ENCODE measurements around the gene RAB34.
A peak's percentile ranks its signal among the peaks of the same experiment; 100 is the strongest.

RAB34 gene

GRCh38 chr17:28710861-28711722 lies 6.6 kb downstream of the RAB34 start:
- peak; percentile 85 for DNase-seq

GRCh38 chr17:28707339-28707720 lies 10.3 kb downstream of the RAB34 start:
- no peak for DNase-seq

DNA sequence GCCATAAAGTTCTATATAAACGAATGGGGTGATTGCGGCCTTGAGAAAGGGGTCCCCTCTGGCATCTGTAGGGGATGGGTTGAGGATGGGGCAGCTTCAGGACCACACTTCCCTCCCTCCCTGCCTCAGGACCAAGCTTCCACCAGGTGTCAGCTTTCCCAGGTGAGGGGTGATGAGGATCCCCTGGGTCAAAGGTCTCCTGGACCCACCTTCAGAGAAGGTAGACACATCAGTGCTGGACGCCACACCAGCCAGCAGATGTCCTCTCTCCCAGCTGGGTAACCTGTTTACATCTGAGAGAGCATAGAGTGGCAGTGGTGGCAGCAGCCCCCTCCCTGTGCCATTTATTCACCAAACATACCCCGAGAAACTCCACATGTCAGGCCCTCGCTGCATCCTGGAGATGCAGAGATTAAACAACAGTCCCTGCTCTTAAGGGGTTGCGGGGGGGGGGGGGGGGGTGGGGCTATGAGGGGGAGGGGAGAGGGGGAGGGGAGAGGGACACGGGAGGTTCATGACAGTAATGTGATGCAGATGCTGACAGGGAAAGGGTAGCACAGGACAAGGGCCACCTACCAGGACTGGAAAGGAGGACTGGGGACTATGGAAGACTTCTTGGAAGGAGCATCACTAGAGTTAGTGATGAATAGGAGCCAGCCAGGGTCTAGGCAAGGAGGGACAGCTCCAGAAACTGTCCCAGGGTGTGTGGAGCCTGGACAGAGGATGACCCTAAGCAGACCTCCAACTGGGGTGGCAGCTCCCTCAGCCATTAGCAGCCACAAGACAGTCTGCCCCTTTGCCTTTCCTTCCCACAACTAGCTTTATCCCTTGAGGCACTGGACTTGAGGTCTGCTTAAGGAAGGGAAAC lies 11.0 kb downstream of the RAB34 start:
- DNase-seq: no peak

- DNase-seq: no peak
These were observed 11.8 kb downstream of the RAB34 start for GRCh38 chr17:28705728-28706334.

DNA sequence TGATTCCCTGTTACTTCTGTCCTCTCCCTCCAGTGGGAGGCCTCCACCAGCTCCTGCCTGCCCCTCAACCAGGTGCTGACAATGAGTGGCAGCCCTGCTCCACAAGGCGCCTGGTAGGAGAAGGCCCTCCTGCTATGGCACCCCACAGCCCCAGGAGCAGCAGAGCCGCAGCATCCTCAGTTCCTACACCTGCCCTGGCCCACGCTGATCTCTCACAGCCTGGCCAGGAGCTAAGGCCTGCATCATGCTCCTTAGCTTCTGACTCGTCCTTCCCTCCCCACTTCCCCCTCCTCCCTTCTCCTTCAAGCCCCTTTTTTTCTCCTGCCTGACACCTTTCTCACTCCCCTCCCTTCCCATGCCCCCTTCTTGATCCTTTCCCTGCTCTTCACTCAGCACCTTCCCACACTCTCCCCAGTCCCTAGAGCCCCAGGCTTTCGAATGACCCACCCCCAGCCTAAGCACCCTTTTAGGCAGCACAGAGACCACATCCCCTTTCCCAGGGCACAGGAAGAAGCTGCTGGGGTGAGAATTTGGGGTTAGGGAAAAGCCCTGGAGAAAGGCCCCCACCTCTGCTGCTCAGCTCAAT lies 12.5 kb downstream of the RAB34 start:
- DNase-seq: no peak

DNA sequence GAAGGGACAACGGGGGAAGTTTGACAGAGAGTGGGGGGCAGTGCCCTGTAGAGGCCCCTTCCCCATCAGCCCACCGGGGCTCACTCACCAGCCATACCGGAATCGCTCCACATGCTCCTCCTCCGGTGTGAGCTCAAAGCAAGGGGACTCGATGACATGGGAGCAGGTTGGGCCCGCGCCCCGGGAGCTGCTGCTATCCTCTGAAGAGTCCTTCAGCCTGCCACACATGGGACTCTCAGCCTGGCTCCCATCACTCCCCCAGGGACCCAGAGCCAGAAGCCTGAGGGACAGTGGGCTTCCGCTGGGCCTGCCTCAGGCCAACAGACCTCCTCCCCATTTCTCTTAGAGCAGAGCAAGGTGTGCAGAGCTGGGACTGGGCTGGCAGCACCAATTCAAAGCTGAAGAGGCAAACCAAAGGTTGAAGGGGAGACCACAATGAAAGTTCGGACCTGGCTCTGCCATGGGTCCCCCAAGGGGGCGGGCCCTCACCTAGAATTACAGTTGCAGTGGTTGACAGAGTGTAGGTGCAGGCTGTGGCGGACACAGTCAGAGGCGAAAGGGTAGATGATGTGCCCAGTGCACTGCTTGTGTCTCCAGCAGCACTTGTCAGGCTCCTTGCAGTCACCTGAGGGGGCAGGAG lies 13.3 kb downstream of the RAB34 start:
- no peak for DNase-seq

DNA sequence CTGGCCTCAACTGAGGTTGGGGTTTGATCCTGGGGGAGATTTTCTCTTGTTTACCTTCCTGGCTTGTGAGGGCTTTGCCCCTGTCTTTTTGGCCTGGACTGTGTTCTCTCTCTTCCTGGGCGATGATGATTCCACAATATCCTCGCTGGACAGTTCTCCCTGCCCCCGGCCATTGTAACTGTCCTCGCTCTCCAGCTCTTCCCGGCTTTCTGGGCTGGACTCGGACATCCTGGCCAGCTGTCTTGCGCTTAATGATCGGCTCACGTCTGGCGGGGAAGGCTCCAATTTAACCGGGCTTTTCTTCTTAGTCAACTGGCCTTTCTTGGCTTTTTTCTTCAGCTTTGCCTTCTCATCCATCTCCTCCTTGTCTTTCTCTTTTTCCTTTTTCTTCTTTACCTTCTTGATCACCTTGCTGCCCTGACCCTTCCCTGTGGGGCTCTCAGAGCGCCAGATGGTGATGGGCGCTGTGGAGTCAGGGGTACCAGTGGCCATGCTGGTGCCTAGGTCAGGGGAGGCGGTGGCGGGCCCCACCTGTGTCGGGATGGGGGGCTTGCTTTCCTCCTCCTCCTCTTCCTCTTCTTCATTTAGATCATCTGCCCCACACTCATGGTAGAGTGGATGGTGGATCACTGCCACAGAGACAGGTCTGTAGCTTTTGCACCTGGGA lies 14.0 kb downstream of the RAB34 start:
- DNase-seq: no peak

DNA sequence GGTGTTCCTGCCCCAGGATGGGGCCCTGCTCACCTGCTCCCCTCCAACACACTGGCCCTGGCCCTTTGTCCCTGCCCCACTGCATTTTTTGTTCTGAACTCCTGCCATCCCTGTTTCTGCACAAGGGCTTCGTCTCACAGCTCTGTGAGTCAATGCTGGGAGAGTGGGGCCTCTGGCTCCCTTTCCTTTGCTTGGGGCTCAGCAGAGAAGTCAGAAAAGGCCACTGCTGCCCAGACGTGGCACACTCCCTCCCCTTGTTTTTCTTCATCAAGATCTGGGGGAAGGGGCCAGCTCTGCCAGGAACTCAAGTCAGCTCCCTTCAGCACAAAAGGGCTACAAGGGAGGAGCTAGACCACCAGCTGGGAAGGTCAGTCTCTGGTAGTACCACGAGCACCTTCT lies 14.9 kb downstream of the RAB34 start:
- DNase-seq: no peak

GRCh38 chr17:28702026-28702751 lies 15.5 kb downstream of the RAB34 start:
- no peak for DNase-seq

DNA sequence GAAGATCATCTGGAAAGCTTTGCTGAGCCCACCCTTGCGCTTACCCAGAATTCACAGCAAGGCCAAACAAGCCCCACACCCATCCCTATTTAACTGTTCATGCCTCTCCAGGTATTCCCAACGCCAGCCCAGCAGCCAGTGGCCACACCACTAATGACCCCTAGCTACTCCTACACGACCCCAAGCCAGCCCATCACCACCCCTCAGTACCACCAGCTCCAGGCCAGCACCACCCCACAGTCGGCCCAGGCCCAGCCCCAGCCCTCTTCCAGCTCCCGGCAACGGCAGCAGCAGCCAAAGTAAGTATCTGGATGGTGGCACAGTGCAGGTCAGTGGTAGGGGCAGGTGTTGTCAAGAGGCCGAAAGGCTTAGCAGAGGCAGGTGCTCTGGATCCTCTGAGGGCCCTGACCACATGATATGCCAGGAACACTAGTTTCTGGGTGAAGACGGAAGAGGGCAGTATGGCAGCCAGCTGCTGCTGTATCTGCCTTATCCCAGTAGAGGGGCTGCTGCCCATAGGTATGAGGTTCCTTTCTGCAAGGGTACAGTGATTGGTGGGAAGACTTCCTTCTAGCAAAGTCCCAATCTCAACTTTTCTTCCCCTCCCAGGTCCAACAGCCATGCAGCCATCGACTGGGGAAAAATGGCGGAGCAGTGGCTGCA lies 16.7 kb downstream of the RAB34 start:
- DNase-seq: no peak

DNA sequence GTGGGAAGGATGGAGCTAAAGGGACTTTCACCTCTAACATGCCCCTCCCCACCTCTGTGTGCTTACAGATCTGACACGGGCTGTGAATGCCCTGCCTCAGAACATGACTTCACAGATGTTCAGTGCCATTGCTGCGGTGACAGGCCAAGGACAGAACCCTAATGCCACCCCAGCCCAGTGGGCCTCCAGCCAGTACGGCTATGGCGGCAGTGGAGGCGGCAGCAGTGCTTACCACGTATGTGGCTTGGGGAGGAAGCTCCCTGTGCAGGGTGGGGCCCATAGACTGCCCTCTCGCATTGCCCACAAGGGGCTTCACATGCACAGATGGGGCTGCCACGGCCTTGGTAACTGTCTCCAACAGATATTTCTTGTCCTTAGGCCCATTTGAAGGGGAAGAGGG lies 17.4 kb downstream of the RAB34 start:
- no peak for DNase-seq

DNA sequence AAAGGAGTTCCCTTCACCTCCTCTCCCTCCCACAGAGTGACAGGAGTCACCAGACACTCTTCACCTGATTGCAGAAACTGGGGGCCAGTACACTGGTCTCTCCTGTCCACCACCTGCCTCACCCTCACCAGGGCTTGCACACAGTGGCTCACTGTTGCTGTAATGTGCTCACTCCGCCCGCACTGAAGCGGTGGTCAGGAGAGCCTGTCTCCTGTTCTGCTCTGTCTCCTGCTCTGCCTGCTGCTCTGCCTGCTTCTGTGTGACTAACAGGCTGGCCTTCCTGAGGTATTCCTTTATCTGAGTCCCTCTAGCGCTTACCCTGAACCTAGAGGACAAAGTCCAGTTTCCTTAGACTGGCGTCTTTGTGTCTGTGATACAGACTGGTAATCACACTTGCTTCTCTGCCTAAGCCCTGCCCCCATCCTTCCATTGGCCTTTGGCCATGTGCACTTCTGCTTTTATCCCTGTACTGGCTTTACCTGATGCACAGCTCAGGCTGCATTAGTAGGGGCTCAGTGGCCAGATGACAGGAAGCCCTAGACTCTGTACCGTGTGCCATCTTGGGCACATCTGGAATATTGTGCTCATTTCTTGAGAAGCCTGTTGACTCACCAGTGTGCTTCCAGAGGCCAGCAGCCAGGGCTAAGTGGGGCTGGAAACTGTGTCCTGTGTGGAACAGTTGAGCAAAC lies 19.3 kb downstream of the RAB34 start:
- no peak for DNase-seq

GRCh38 chr17:28693869-28694268 lies 23.8 kb downstream of the RAB34 start:
- DNase-seq: no peak

GRCh38 chr17:28689011-28689410 lies 28.7 kb downstream of the RAB34 start:
- no peak for DNase-seq

DNA sequence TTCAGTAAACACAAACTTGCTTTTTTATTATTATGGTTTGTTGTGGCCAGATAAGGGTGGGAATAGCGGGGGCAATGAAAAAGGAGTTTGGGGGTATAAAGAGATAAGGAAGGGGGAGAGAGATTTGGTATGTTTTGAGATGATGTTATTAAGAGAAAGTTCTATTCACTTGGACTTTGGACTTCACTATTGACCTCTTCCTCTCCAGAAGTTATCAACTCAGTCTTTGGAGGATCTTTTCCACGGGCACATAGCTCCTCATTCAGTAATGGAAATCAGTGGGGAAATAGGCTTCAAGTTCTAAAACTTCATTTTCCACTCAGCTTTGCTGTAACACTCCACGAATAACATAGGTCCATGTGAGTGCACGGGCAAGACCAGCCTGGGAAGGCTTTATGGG lies 29.2 kb downstream of the RAB34 start:
- no peak for DNase-seq

- no peak for DNase-seq
These were observed 31.4 kb downstream of the RAB34 start for GRCh38 chr17:28686296-28686695.

DNA sequence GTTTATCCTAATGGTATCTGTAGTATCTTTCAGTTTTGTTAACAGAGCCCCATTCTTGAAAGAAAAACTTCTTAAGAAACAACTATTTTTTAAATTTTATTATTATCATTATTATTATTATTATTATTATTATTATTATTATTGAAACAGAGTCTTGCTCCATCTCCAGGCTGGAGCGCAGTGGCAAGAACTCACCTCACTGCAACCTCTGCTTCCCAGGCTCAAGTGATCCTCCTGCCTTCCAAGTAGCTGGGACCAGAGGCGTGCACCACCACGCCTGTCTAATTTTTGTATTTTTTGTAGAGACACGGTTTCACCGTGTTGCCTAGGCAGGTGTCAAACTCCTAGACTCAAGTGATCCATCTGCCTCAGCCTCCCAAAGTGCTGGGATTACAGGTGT lies 32.3 kb downstream of the RAB34 start:
- DNase-seq: no peak

GRCh38 chr17:28684963-28685362 lies 32.7 kb downstream of the RAB34 start:
- peak; percentile 10 for DNase-seq

DNA sequence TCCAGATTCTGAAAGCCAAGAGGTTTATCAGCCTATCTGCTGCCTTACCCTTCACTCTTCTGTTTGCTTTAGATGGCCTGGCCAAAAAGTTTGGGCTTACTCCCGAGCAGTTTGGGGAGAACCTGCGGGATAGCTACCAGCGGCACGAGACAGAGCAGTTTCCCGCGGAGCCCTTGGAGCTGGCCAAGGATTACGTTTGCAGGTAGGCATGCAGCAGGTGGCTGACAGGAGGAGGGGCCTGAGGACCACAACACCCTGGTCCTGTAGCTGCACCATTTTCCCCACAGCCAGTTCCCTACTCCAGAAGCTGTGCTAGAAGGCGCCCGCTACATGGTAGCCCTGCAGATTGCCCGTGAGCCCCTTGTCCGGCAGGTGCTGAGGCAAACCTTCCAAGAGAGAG lies 35.0 kb downstream of the RAB34 start:
- no peak for DNase-seq

DNA sequence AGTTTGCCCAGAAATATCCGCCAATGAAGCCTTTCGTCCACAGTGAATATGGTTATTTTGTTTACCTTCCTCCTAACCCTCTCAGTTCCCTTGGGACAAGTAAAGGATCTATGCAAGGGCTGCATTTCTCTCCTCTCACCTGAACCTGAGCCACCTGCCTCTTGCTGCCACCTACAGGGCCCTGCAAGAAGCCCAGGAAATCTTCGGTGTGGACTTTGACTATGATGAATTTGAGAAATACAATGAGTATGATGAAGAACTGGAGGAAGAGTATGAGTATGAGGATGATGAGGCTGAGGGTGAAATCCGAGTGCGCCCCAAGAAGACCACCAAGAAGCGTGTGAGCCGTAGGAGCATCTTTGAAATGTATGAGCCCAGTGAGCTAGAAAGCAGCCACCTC lies 41.7 kb downstream of the RAB34 start:
- DNase-seq: no peak

Data from NCI-H1694 (cell line).